ENCODE results near the gene RASSF8.

Gene RASSF8

DNA sequence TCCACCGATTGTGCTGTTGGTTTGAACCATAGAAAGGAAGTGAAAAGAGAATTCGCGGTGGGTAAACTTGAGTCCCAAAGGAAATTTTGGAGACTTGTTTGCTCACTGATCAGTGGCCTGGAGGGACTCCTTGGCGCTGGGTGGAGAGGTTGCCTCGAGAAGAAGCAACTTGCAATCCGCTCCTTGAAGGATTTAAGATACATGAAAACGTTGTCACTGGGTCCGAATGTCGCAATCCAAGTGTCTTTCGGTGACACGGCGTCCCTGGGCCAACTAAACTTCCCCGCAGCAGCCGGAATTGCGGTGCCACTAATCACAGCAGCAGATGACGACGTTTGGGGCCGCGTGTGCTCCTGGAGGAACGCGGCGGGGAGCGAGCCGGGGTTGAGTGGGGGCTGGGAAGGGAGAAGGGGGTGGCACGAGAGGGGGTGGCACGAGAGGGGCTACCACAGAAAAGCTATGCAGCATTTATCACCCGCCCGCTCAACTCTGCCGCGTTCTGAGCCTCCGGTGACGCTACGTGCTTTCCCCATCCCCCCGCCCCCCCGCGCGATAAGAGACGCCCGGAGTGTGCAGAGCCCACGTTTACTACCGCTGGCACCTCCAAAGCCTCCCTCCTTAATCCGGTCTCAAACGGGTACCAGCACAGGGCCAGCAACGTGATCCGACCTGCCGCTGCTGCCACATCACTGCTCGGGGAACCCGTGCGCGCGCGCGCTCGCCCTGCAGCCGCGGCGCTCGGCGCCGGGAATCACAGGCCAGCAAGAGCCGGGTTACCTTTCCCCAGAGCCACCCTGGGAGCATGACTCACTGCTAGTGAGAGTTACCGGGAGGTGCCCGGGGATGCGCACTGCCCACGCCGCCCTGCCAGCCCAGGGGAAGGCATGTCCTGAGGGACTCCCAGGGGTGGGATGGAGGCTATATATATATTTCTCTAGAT is 167.2 kb downstream of the RASSF8 start:
- no peak for TF ChIP-seq ZNF274 (IDR thresholded peaks at IDR 0.05; ENCODE audit: low read depth, low read length)
- peak overlapping the region; percentile 68 for H3K4me3 ChIP-seq (ENCODE audit: low read length)

DNA sequence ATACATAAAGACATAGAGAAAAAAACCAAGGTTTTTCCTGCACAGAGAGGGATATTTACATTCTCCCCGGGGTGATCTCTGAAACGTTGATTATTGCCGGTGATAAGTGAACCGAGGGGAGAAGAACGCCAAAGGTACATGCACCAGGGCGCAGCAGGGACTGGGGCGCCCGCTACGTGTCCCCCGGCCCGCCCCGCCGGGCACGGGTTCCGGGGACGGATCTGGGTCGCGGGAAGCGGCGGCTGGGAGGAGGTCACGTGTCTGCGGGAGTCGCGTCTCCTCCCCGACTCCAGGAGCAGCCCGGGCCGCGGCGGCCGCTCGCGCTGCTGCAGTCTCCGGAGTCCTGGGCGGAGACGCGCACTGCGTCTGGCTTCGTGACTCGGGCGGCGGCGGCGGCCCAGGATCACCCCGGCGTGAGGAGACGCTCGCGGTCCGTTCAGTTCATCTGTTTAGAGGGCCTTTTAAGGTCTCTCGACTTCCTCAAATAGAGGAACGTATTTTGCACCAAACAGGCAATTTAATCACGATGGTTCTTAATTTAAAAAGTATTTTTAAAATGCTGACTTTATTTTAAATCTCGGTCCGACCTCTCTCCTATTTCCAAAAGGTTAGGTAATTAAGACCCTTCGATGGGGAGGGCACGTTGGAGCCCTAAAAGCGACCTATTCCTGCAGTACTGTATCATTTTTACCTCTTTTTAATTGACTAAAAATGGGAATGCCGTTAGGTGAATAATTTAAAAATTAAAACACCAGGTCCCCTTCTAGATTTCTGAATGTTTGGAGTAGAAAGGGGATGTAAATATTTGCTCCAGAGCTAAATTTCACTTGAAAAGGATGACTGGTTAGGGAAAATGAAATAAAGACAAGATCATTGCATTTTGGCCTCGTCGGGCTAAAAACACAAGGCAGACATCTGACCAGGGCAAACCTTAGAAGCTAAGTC is 168.1 kb downstream of the RASSF8 start:
- peak overlapping the region; percentile 68 for H3K4me3 ChIP-seq (ENCODE audit: low read length)
- no peak for TF ChIP-seq ZNF274 (IDR thresholded peaks at IDR 0.05; ENCODE audit: low read depth, low read length)

DNA sequence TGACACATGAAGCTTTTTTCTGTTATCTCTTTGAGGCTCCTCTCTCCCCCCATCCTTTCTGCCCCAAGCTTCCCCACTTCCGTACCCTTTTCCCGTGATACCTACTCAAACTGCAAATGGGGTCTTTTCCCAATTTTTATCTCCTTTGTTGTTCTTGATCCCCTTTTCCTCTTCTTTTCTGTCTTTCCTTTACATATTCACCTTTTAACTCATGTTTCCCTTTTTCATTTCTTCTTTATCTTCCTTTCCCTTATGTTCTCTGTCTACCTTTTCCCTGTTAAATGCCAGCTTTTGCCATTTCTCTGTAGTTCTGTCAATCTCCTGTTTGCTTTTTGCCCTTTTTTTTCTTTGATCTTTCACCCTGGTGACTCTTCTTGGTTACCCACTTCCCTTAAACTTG is 168.9 kb downstream of the RASSF8 start:
- no peak for TF ChIP-seq ZNF274 (IDR thresholded peaks at IDR 0.05; ENCODE audit: low read depth, low read length)
- H3K4me3 ChIP-seq (ENCODE audit: low read length) = no peak overlapping the region

DNA sequence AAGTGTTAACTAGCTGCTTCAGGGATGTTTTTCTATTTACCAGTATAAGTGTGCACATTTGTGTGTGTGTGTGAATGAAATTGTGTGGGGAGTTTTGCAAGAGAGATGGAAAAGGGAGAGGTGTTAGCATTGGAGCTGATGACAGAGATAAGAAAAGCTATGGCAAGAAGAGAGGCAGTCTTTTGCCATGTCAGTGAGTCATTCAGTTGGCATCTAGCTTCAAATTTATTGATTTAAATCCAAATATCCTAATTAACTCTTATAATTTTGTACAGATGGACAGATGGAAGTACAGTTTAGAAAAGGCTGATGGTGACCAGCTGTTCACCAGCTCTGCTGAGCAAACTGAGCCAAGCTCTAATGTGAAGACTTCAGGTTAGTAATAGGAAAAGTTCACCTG is 169.7 kb downstream of the RASSF8 start:
- TF ChIP-seq ZNF274 (IDR thresholded peaks at IDR 0.05; ENCODE audit: low read depth, low read length) = no peak
- H3K4me3 ChIP-seq (ENCODE audit: low read length) = no peak overlapping the region

All from GM08714 (cell line).